Ovary (tissue), 3 donors: Measurements from ENCODE around the gene PDE4D.

Experiments used
- EP300 ChIP-seq: sonication (generic); formaldehyde crosslinking; IDR thresholded peaks from one replicate; pipeline ENCODE4 v1.6.1; 2017; ENCODE audit warnings: antibody characterized with exemption
- POLR2A ChIP-seq: fragments of 450-650 bp; IDR thresholded peaks from one replicate; pipeline ENCODE4 v1.6.1; 2017; ENCODE audit warnings: antibody characterized with exemption, mild to moderate bottlenecking, moderate library complexity
- TF ChIP-seq, protein P1 (sequence below), 3 donors: fragments of 450-650 bp in 2 of 3; fragments of 200-600 bp in 1 of 3; IDR thresholded peaks; one replicate each; pipeline versions ENCODE4 v1.5.1 to v1.8.0; 2016 to 2022; ENCODE audit warnings: antibody characterized with exemption in 3 of 3, mild to moderate bottlenecking in 1 of 3
- donor health status: DM: no; HTN: no; CAD: no.

DNA sequence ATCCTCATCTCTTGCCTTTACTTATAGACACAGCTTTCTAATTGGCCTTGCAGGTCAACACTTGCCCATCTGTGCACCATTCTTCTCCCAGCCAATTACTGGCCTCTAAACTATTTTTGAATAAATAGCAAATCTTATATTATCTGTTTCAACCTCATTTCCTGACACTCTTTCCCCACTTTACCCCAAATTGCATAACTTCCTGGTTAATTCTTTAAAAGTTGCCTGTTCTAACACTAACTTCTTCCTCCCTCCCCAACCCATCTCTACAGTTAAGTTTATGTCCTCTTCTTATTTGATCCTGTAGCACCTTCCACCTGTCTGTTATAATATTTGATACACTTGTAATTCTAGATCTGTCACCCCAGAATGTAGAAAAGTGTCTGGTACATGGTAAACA is 372.1 kb downstream of the PDE4D start:
- TF ChIP-seq, protein P1, sequence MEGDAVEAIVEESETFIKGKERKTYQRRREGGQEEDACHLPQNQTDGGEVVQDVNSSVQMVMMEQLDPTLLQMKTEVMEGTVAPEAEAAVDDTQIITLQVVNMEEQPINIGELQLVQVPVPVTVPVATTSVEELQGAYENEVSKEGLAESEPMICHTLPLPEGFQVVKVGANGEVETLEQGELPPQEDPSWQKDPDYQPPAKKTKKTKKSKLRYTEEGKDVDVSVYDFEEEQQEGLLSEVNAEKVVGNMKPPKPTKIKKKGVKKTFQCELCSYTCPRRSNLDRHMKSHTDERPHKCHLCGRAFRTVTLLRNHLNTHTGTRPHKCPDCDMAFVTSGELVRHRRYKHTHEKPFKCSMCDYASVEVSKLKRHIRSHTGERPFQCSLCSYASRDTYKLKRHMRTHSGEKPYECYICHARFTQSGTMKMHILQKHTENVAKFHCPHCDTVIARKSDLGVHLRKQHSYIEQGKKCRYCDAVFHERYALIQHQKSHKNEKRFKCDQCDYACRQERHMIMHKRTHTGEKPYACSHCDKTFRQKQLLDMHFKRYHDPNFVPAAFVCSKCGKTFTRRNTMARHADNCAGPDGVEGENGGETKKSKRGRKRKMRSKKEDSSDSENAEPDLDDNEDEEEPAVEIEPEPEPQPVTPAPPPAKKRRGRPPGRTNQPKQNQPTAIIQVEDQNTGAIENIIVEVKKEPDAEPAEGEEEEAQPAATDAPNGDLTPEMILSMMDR (IDR thresholded peaks at IDR 0.05): no peak
- TF ChIP-seq POLR2A (no peak), EP300 (no peak)
